Stimulated activated CD4-positive, alpha-beta T cell treated with anti-CD3 and anti-CD28 coated beads, Interleukin-1b, Interleukin-23, amount 100 ng/mL, for 4 hours (primary cell): ENCODE results near the gene HAUS2.
"Not testable (repeated sequence)": the region's sequence is repeated elsewhere in the genome, so short reads cannot be mapped to it uniquely, and the experiment has no call there.

ENCODE experiments used
- DNase-seq, 2 donors: peaks; one replicate each; pipeline ENCODE4 v3.0.0-alpha.2; 2020; ENCODE audit warnings: low read depth in 2 of 2

HAUS2 gene

GRCh38 chr15:42548249-42549031, at the start of gene HAUS2, which contains the start of gene LRRC57:
TSS of gene HAUS2 (plus strand) at chr15:42548838. CDS start at chr15:42548873, 35 bp downstream.
TSS of gene LRRC57 (minus strand) at chr15:42548793. CDS start at chr15:42548434, 359 bp downstream.
- DNase-seq: peak; percentile 76 to 85

- DNase-seq: no peak
Observed at GRCh38 chr15:42499858-42500609, 48.6 kb upstream of the HAUS2 start.

- DNase-seq: no peak
Observed at GRCh38 chr15:42502477-42502876, 46.2 kb upstream of the HAUS2 start.

GRCh38 chr15:42503825-42504224, 44.8 kb upstream of the HAUS2 start:
- no peak for DNase-seq

GRCh38 chr15:42504631-42505030, 44.0 kb upstream of the HAUS2 start:
- no peak for DNase-seq

GRCh38 chr15:42507514-42507913, 41.1 kb upstream of the HAUS2 start:
- no peak for DNase-seq

- DNase-seq: no peak
Observed at GRCh38 chr15:42508263-42508690, 40.4 kb upstream of the HAUS2 start.

GRCh38 chr15:42510258-42511006, 38.2 kb upstream of the HAUS2 start:
- DNase-seq: no peak

- no peak for DNase-seq
Observed at GRCh38 chr15:42511007-42511391, 37.6 kb upstream of the HAUS2 start.

GRCh38 chr15:42523331-42523730, 25.3 kb upstream of the HAUS2 start:
- DNase-seq: no peak

- DNase-seq: no peak
Observed at GRCh38 chr15:42528970-42529369, 19.7 kb upstream of the HAUS2 start.

GRCh38 chr15:42533246-42533645, 15.4 kb upstream of the HAUS2 start:
- no peak for DNase-seq

- no peak for DNase-seq
Observed at GRCh38 chr15:42544853-42545629, 3.6 kb upstream of the HAUS2 start.

GRCh38 chr15:42547918-42548248, 755 bp upstream of the HAUS2 start:
- DNase-seq: no peak

- DNase-seq: no peak
Observed at GRCh38 chr15:42549032-42549491, 424 bp downstream of the HAUS2 start.

GRCh38 chr15:42549741-42550392, 1.2 kb downstream of the HAUS2 start:
- DNase-seq: no peak

GRCh38 chr15:42553554-42553953, 4.9 kb downstream of the HAUS2 start:
- no peak for DNase-seq

GRCh38 chr15:42556550-42557207, 8.0 kb downstream of the HAUS2 start:
- DNase-seq: not testable (repeated sequence)

- no peak for DNase-seq
Observed at GRCh38 chr15:42558739-42559138, 10.1 kb downstream of the HAUS2 start.
